ENCODE measurements around the gene UBQLN4. TPM values are rescaled to one million over a fixed set of nuclear protein-coding genes. Genes with fewer than 3 reads are reported as not detected.
A peak's percentile ranks its signal among the peaks of the same experiment; 100 is the strongest.

Gene UBQLN4
- total and polyA plus RNA-seq, 2 of the 4 experiments (the other 2 are of a cell fraction): 8.8 to 21.6 TPM

GRCh38 chr1:156065871-156066270 lies 12.3 kb upstream of the UBQLN4 start:
- Histone ChIP-seq H3K9me1 (ENCODE audit: insufficient read depth, low read length) (peaks cover 2% of the 10 kb centered on the region; the same call in 1 of the 2 replicates), H3K27ac (ENCODE audit: insufficient read depth, low read length) (no peak overlapping the region), H4K5ac (ENCODE audit: low read depth, low read length) (no peak overlapping the region), H3K4me2 (ENCODE audit: low read depth, low read length) (no peak overlapping the region), H3K4me3 (ENCODE audit: insufficient read depth, low read depth, low read length) (no peak overlapping the region), H3K14ac (replicated peaks; ENCODE audit: low read depth, low read length) (no peak overlapping the region), H2AFZ (replicated peaks; ENCODE audit: low read length, poor library complexity) (peak overlapping the region; percentile 65), H3K36me3 (ENCODE audit: control insufficient read depth, insufficient read depth, low read length) (no peaks in the 10 kb centered on the region), H3K79me1 (ENCODE audit: low read depth in 1 of 2, low read length in 2 of 2) (no peaks in the 10 kb centered on the region), H2AK5ac (ENCODE audit: low read depth, low read length) (no peak overlapping the region), H4K91ac (ENCODE audit: insufficient read depth, low read depth, low read length) (no peak overlapping the region), H3K56ac (ENCODE audit: extremely low read depth, insufficient read depth, low read length) (no peak overlapping the region), H2BK120ac (ENCODE audit: low read depth, low read length) (no peak overlapping the region), H3K9me3 (ENCODE audit: control insufficient read depth, insufficient read depth, low read length) (no peaks in the 10 kb centered on the region), H3K18ac (ENCODE audit: low read depth, low read length) (no peak overlapping the region), H2BK5ac (ENCODE audit: low read depth, low read length, poor library complexity, severe bottlenecking) (no peak overlapping the region), H2AK9ac (replicated peaks; ENCODE audit: low read depth, low read length, poor library complexity) (peak overlapping the region; percentile 29), H2BK20ac (ENCODE audit: low read depth, low read length) (no peak overlapping the region), H3K9ac (ENCODE audit: low read depth, low read length) (no peak overlapping the region), H4K8ac (ENCODE audit: low read depth in 2 of 2, low read length in 2 of 2) (no peak overlapping the region), H3K23ac (ENCODE audit: low read depth, low read length) (no peak overlapping the region), H4K20me1 (ENCODE audit: insufficient read depth, low read length) (no peaks in the 10 kb centered on the region), H3K4ac (ENCODE audit: low read depth, low read length) (no peak overlapping the region), H3K27me3 (ENCODE audit: control insufficient read depth, insufficient read depth, low read length) (no peaks in the 10 kb centered on the region), H3K4me1 (ENCODE audit: control insufficient read depth, insufficient read depth, low read length) (peaks cover 5% of the 10 kb centered on the region), H2BK15ac (ENCODE audit: low read depth, low read length) (no peak overlapping the region)
- intact Hi-C loops (cut with micrococcal nuclease): loop anchor here (1.0 kb wide), 2 partner anchors 40 to 128 kb away; no protein-coding TSS in a partner anchor
- in situ Hi-C loops (cut with MboI; ENCODE audit: low sequenced_read_pairs): loop anchor here (5.0 kb wide), 1 partner anchor 129 kb away; no protein-coding TSS in a partner anchor
- CTCF ChIA-PET: interaction anchor here (0.6 to 1.3 kb wide), 7 partner anchors 10 to 138 kb away, joined by 3 to 7 read pairs (median 5); no protein-coding TSS in a partner anchor
- dilution Hi-C loops (cut with HindIII; ENCODE audit: low sequenced_read_pairs, unreplicated experiment): no loop called here
- DNase-seq (no peak), ATAC-seq (ENCODE audit: low read depth) (no peak)
- POLR2A ChIA-PET (ENCODE audit: unreplicated experiment): no interaction called here
- WGBS, 2 experiments (ENCODE audit: extremely low coverage in 2 of 2, insufficient read length in 1 of 2): 65% methylated on average over 10 of the region's 16 CpGs; no CpG with 5 or more reads in 1 of the 2 experiments
- TF ChIP-seq MAFK (IDR thresholded peaks at IDR 0.05; ENCODE audit: low read depth, low read length): no peak
- no peak for TF ChIP-seq MXI1 (IDR thresholded peaks at IDR 0.05; ENCODE audit: borderline replicate concordance, low read depth, low read length)
- TF ChIP-seq CHD1 (IDR thresholded peaks at IDR 0.05; ENCODE audit: low read depth, low read length): no peak
- no peak for TF ChIP-seq NFE2L2 (IDR thresholded peaks at IDR 0.05; ENCODE audit: low read depth, low read length)
- TF ChIP-seq RCOR1 (IDR thresholded peaks at IDR 0.05; ENCODE audit: insufficient replicate concordance, low read length): no peak
- TF ChIP-seq CEBPB (IDR thresholded peaks at IDR 0.05; ENCODE audit: low read depth, low read length): no peak
- TF ChIP-seq MAZ (IDR thresholded peaks at IDR 0.05; ENCODE audit: borderline replicate concordance, low read depth, low read length): no peak
- TF ChIP-seq, protein P1, sequence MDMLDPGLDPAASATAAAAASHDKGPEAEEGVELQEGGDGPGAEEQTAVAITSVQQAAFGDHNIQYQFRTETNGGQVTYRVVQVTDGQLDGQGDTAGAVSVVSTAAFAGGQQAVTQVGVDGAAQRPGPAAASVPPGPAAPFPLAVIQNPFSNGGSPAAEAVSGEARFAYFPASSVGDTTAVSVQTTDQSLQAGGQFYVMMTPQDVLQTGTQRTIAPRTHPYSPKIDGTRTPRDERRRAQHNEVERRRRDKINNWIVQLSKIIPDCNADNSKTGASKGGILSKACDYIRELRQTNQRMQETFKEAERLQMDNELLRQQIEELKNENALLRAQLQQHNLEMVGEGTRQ (IDR thresholded peaks at IDR 0.05; ENCODE audit: low read depth, low read length): no peak
- BruUV-seq (replicated peaks): no TSS peak
